DMS79 treated with DMSO at 0.1 percent for 48 hours (cell line): Measurements from ENCODE around the gene RHOB.

Experiments used
- DNase-seq: peaks from one replicate; lab custom pipeline; 2025; lab: John Stamatoyannopoulos, UW

RHOB gene

DNA sequence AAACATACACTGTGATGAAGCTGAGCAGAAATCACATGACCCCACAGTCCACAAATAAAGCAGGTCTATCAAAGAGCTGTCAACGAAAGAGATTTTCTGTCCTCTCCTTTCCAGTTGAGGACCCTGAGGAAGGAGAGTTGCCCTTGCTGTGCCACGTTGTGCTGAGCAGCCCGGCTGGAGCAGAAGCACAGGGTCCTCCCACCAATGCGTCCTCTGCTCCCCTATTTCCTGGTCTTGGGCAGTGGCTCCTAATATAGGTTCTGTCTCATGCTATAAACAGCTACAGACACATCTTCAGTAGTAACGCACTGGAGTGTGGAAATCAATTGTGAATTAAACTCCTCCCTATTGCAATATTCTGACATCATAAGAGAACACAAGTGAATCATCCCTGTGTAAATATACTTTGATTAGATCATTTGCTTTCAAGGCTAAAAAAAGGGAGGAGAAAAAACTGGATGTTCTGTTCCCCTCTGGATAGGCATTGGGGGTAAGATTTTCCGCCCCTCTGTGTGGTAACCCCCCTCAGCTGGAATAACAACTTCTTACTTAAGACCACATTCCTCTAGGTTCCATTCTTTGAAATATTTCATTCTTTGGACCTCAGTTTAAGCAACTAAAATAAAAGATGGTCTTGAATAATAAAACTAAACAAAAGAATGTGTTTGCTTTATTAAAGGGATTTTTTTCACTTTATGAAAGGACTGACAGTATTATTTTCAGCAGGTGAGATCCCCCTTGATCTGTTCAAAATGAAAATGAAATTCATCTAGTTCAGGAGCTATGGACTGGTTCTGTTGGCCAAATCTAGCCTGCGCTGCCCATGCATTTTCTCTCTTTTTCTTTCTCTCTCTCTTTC is 8.3 kb upstream of the RHOB start:
- no peak for DNase-seq

- DNase-seq: no peak
Observed at GRCh38 chr2:20439193-20439475, 7.7 kb upstream of the RHOB start.

DNA sequence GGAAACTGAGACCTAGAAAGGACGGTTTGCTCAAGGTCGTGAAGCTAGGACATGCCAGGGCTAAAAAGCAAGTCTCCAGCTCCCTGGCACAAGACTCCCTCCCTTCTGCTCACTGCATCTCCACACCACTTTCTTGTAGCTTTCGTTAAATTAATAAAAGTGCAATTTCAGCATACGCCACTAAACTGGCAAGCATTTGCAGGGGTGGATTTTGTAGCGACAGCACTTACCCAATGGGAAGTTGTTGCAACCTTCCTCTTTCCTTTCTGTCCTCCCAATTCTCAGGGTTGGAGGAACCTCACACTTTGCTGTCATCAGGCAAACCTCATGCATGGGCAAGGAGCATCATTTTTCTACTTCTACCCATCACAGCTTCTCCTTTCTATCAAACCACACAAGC is 7.4 kb upstream of the RHOB start:
- no peak for DNase-seq

- no peak for DNase-seq
Observed at GRCh38 chr2:20440001-20440560, 6.8 kb upstream of the RHOB start.

DNA sequence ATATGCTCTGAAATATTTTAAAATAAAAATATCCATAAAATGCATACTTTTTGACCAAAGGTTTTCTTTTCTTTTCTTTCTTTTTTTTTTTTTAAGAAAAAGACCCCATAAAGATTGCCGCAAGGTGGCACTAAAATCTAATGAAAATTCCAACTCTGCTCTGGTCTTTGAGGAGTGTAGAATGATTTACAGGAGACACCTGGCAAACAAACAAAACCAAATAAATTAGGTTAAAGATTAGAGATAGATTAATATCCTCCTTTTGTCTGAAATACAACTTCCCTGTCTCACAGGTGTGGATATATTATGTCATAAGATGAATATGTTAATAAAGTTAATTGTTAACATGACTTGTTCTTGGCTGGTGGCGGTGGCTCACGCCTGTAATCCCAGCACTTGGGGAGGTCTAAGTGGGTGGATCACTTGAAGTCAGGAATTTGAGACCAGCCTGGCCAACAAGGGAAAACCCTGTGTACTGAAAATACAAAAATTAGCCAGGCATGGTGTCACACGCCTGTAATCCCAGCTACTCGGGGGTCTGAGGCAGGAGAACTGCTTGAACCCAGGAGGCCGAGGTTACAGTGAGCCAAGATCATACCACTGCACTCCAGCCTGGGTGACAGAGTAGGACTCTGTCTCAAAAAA is 3.5 kb upstream of the RHOB start:
- peak; percentile 33 for DNase-seq

DNA sequence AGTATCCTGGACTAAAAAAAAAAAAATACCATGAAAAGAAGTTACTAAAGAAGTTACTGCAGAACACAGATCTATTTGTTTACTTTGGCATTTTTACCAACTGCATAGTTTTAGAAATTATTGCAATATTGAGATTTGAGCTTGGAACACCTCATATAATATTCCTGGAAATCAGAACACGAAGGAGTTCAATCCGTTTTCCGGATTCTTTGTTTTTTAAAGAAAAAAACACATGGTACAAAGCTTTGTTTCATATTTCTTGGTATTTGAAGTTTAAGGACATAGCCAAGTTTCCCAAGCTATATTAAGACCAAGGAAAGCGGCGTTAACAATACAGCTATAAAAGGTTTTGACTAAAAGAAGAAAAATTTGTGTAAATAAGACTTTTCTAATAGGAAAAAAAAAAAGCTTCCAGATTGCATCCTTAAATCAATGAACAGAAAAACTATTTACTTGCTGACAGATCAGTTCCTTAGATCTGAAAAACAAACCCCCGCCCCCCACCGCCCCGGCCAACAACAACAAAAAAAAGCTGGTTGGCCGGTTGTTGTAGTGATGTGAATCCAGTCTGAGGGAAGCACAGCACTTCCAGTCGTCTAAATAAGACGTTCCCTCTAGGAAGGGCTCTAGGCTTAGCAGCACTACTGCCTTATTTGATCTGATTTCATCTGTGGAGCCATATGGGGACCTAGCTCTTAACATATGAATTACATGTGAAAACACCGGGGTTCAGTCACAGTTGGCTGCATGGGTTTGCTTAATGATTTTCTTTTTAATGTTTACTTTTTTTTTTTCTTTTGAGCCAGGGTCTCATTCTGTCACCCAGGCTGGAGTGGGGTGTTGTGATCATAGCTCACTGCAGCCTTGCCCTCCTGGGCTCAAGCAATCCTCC is 2.5 kb upstream of the RHOB start:
- DNase-seq: no peak

DNA sequence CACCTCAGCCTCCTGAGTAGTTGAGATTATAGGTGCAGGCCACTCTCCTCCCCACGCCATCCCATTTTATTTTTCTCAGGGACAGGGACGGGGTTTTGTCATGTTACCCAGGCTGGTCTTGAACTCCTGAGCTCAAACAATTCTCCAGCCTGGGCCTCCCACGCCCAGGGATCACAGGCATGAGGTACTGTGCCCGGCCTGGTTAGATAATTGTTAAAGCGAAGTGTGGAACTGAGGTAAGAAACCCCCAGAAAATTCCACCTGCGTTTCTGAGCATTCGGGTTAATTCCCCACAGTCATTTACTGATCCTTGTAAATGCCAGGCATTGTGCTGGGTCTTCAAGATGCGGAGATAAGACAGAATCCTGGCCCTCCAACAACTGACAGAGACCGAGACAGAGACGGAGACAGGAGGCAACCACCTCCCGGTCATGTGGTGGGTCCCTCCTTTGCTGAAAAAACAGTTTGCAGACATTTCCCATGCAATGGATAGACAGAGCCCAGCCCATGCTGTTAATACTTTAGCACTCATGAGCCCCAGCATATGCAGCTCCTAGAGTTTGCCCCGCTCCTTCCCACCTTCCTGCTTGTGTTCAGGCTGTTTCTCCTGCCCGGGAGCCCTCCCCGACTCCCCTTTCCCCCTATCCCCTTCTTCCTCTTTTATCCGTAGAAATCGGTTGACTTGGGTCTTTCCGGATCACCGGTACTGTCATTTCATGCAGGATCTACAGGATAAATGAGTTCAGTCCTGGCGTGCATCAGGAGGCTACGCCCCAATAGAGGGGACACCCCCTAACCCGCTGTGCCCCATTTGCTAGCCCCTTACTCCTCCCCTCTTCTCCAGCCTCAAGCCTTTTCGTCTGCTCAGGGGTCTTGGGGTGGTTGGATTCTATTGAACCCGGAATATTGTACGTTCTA is 1.6 kb upstream of the RHOB start:
- DNase-seq: no peak

DNA sequence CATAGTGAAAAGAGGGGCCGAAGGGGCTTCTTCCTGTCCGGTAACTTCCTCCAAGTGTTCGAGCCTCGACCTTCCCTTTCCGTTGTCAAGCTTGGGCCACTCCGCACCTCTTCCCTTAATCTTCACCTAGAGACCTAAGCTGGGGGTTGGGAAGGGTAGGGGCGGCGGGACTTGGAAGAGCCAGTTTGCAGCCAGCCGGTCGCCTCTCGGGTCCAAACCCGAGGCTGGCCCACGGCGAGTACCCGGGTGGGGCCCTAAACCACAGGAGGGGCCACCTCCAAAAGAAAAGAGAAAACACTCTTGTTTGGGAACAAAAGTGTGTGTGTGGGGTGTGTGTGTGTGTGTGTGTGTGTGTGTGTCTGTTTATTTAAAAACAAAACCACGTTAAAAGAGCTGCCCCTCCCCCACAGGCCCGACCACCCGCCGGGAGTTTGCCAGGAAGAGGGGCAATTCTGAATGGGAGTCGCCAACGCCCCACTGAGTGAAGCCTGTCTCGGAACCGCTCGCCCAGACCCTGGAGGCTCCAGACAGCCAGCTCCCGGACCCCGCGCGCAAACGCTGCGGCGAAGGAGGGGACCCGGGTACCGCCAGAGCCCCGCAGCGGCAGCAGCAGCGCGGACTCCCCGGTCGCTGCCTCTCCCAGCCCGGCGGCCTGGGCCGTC is 488 bp upstream of the RHOB start:
- no peak for DNase-seq

DNA sequence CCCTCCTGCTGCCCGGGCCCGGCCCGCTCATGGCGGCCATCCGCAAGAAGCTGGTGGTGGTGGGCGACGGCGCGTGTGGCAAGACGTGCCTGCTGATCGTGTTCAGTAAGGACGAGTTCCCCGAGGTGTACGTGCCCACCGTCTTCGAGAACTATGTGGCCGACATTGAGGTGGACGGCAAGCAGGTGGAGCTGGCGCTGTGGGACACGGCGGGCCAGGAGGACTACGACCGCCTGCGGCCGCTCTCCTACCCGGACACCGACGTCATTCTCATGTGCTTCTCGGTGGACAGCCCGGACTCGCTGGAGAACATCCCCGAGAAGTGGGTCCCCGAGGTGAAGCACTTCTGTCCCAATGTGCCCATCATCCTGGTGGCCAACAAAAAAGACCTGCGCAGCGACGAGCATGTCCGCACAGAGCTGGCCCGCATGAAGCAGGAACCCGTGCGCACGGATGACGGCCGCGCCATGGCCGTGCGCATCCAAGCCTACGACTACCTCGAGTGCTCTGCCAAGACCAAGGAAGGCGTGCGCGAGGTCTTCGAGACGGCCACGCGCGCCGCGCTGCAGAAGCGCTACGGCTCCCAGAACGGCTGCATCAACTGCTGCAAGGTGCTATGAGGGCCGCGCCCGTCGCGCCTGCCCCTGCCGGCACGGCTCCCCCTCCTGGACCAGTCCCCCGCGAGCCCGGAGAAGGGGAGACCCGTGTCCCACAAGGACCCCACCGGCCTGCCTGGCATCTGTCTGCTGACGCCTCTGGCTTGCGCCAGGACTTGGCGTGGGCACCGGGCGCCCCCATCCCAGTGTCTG is 767 bp downstream of the RHOB start:
- peak; percentile 62 for DNase-seq

DNA sequence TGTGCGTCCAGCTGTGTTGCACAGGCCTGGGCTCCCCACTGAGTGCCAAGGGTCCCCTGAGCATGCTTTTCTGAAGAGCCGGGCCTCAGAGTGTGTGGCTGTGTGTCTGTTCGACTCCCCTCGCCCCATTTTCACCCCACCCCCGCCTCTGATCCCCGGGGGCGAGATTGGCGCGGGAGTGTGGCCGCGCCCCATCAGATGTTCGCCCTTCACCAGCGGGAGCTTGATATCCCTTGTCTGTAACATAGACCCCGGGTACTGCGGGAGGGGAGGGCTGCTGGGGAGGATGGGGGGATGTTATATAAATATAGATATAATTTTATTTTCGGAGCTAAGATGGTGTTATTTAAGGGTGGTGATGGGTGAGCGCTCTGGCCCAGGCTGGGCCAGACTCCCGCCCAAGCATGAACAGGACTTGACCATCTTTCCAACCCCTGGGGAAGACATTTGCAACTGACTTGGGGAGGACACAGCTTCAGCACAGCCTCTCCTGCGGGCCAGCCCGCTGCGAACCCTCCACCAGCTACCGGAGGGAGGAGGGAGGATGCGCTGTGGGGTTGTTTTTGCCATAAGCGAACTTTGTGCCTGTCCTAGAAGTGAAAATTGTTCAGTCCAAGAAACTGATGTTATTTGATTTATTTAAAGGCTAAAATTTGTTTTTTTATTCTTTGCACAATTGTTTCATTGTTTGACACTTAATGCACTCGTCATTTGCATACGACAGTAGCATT is 1.5 kb downstream of the RHOB start:
- DNase-seq: no peak

GRCh38 chr2:20448977-20449306 is 2.1 kb downstream of the RHOB start:
- DNase-seq: no peak

DNA sequence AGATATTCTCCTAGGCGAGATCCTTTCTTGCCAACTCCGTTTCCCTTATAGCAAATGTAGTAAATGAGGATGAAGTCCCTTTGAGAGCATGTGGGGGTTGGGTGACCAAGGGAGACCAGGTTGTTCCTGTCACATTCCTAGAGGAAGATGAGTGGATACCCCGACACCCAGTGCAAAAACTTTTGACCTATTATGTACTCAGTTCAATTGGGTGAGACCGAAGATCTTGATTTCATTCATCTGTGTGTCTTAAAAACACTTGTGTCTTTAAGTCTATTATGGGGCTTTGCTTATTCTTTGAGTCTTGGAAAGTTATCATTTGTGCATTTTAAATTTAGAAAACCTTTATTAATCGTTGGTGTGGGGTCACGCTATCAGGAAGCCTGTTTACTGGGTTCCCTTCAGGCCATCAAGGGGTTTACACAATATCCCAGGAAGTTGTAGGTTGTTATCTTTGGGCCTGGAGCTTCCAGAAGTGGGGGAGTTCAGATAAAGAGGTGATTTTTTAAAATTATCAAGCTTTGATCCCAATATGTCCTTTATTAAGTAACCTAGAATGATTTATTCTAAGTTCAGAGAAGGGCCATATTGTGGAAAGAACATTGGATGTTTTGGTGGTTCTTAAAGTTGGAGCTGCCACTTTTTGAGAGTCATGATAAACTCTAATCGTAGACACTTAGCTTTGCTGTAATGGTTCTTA is 2.8 kb downstream of the RHOB start:
- no peak for DNase-seq

DNA sequence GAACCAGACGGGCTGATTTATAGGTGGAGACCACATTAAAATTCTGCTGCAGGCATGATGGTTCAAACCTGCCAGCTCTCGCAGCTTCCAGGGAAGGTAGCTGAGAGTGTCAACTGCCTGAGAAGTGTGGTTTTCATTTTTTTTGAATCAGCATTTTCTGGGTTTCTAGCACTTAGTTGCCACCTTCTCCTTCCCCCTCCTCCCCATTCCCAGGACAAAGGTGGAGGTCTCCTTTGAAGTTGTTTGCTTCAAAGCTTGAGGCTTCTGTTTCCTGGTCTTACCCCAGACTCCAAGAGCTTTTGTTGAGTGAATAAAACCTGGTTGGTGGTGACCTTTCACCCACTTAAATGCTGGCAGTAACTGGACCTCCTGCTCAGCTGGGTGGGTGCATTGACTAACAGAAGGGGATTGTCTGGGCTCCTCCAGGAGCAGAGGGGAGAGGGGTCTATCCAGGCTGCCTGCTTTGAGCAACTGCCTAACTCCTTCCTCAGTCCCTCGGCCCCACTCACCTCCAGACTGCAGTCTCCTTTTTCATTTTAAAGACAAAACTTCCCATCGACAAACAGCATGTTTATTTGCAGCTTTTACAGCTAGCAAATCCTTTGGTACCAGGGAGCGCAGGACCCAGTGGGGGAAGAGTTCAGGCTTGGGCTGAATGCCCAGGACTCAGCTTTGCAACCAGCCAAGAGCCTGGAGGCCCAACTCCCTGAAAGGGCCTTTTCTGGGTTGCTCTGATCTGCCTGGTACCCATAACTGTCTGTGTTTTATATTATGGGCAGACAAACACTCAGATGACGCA is 3.5 kb downstream of the RHOB start:
- no peak for DNase-seq

GRCh38 chr2:20451000-20451290 is 4.1 kb downstream of the RHOB start:
- no peak for DNase-seq

DNA sequence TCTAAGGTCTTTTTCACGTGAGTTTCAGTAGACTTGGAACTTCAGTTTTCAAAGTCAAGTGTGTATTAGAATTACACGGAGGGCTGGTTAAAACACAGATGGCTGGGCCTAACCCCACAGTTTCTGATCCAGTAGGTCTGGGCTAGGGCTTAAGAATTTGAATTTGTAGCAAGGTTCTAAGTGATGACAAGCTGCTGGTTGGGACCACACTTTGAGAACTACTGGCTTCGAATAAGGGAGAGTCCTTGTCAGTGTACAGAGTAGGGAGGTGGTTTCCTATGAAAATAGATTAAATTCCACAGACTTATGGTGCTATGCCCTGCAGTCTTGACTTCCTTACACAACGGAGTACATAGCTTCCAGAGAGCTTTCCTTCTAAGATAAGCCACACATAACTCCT is 4.5 kb downstream of the RHOB start:
- no peak for DNase-seq

- no peak for DNase-seq
Observed at GRCh38 chr2:20451761-20452499, 5.1 kb downstream of the RHOB start.

DNA sequence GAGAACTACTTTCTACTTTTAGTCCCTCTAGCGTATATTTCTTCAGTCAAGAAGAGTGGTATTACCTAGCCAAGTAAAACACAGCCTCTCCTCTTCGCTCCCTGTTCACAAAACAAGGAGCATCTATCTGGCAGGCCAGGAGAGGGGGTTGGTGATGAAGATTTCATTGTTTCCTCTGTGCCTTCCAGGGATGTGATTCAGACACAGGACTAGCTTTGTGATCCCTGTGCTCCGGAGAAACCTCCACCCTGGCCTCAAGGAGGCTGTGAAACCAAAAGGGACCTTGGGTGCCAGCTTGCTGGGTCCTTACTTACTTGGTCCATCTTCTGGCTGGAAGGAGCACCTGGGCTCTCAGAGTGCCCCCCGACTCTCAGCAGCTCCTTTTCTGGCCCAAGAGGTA is 5.7 kb downstream of the RHOB start:
- DNase-seq: no peak

GRCh38 chr2:20453087-20453486 is 6.2 kb downstream of the RHOB start:
- no peak for DNase-seq
